K562 (cell line): Measurements from ENCODE around the gene OLIG1. TPM values are rescaled to one million over a fixed set of nuclear protein-coding genes. Genes with fewer than 3 reads are reported as not detected.

Source experiments
- ATAC-seq: fragments of 200-7000 bp; cut with Tn5 transposase; 3 replicates; pipeline ENCODE4 v1.9.1; 2020; ENCODE audit warnings: moderate library complexity
- BruUV-seq: library from RNA; stranded (reverse); fragments of 400-500 nt; replicated peaks from 2 replicates; lab custom pipeline; 2021; lab: Mats Ljungman, UMichigan
- CTCF ChIA-PET: fragments of 300-600 bp; formaldehyde crosslinking; extraction: SDS; loops from one replicate; lab custom pipeline; 2021; ENCODE audit warnings: low intra/inter-chr PET ratio; lab: Yijun Ruan, JAX
- POLR2A ChIA-PET: fragments of 300-600, 350-650 bp; sonication (Branson Sonifier 250); formaldehyde crosslinking; extraction: SDS; loops from one replicate; lab custom pipeline; 2021; ENCODE audit warnings: antibody characterized with exemption, inconsistent platforms; lab: Yijun Ruan, JAX
- DNase-seq, 4 experiments: peaks; one replicate each; pipeline versions ENCODE4 v3.0.0 to v3.0.0-alpha.2; 2011 to 2018; ENCODE audit warnings: low spot score in 3 of 4, mixed read lengths in 3 of 4; ENCODE audit errors: extremely low read depth in 1 of 4
- FAIRE-seq: peaks from 2 replicates; lab custom pipeline; 2011; peaks lifted over from hg19 to GRCh38; lab: Jason Lieb, UNC
- H2AFZ ChIP-seq: 2 replicates; pipeline ENCODE4 v1.6.0; 2011; ENCODE audit warnings: low read depth, low read length, control low read depth, inconsistent platforms
- H3K27ac ChIP-seq: fragments of 200-600 bp; 3 replicates; pipeline ENCODE4 v1.8.0; 2011; ENCODE audit warnings: low read depth, mild to moderate bottlenecking, control low read depth, inconsistent platforms, low read length, moderate library complexity, mixed read lengths; ENCODE audit errors: extremely low read depth
- H3K27me3 ChIP-seq, 2 experiments: fragments of 300-600 bp in 1 of 2; 2 replicates in 1 of 2; 3 replicates in 1 of 2; pipeline versions ENCODE4 v1.6.0 to v1.8.0; 2011; ENCODE audit warnings: inconsistent platforms in 2 of 2, low read length in 2 of 2, mild to moderate bottlenecking in 1 of 2, mixed read lengths in 1 of 2, moderate library complexity in 1 of 2; ENCODE audit not compliant: control insufficient read depth in 2 of 2, insufficient read depth in 2 of 2
- H3K36me3 ChIP-seq: fragments of 300-600 bp; 3 replicates; pipeline ENCODE4 v1.8.0; 2011; ENCODE audit warnings: mild to moderate bottlenecking, low read length, inconsistent platforms; ENCODE audit not compliant: control insufficient read depth, insufficient read depth
- H3K4me1 ChIP-seq, 2 experiments: fragments of 200-600 bp in 1 of 2; replicated peaks in 1 of 2; 2 replicates in 1 of 2; 3 replicates in 1 of 2; pipeline versions ENCODE4 v1.5.1 to v1.8.0; 2011; ENCODE audit warnings: inconsistent platforms in 2 of 2, low read length in 2 of 2, mild to moderate bottlenecking in 1 of 2, mixed read lengths in 1 of 2, moderate library complexity in 1 of 2; ENCODE audit not compliant: control insufficient read depth in 2 of 2, insufficient read depth in 2 of 2
- H3K4me2 ChIP-seq: 2 replicates; pipeline ENCODE4 v1.6.1; 2011; ENCODE audit warnings: low read length, control low read depth, inconsistent platforms, mixed read lengths; ENCODE audit not compliant: insufficient read depth
- H3K4me3 ChIP-seq: fragments of 200-600 bp; sonication (generic), shearing (Covaris generic); 2 replicates; pipeline ENCODE4 v1.5.1; 2016; ENCODE audit warnings: control low read depth, inconsistent platforms
- H3K79me2 ChIP-seq: fragments of 200-600 bp; 3 replicates; pipeline ENCODE4 v1.8.0; 2011; ENCODE audit warnings: low read length, inconsistent platforms; ENCODE audit not compliant: control insufficient read depth, insufficient read depth
- H3K9ac ChIP-seq, 2 experiments: 2 replicates each; pipeline versions ENCODE4 v1.6.0 to v1.6.1; 2011; ENCODE audit warnings: low read depth in 2 of 2, low read length in 2 of 2, control low read depth in 1 of 2, inconsistent platforms in 1 of 2, mild to moderate bottlenecking in 1 of 2, mixed read lengths in 1 of 2; ENCODE audit not compliant: insufficient read depth in 1 of 2
- H3K9me1 ChIP-seq: one replicate; pipeline ENCODE4 v1.6.0; 2011; ENCODE audit warnings: inconsistent platforms, mild to moderate bottlenecking, low read length, moderate library complexity; ENCODE audit not compliant: control insufficient read depth, insufficient read depth
- H3K9me3 ChIP-seq: replicated peaks from 2 replicates; pipeline ENCODE4 v1.5.1; 2011; ENCODE audit warnings: low read depth, low read length, inconsistent platforms; ENCODE audit not compliant: control insufficient read depth, insufficient read depth
- H4K20me1 ChIP-seq: replicated peaks from 2 replicates; pipeline ENCODE4 v1.6.1; 2011; ENCODE audit warnings: low read length, inconsistent platforms, mixed read lengths; ENCODE audit not compliant: control insufficient read depth, insufficient read depth
- BCL6 ChIP-seq: fragments of 250-450 bp; sonication (Bioruptor Pico); IDR thresholded peaks from 2 replicates; pipeline ENCODE4 v1.4.0; 2020
- CBX3 ChIP-seq, 2 experiments: IDR thresholded peaks; 1 replicate in 1 of 2; 2 replicates in 1 of 2; pipeline ENCODE4 v1.6.1; 2012; ENCODE audit warnings: inconsistent platforms in 2 of 2, low read length in 2 of 2, borderline replicate concordance in 1 of 2, control low read depth in 1 of 2
- CC2D1A ChIP-seq: fragments of 450-650 bp; IDR thresholded peaks from 2 replicates; pipeline ENCODE4 v1.6.1; 2017; ENCODE audit warnings: mild to moderate bottlenecking
- CTCFL ChIP-seq: IDR thresholded peaks from 2 replicates; pipeline ENCODE4 v1.6.1; 2011; ENCODE audit warnings: borderline replicate concordance, low read depth, mild to moderate bottlenecking, moderate library complexity, low read length; ENCODE audit not compliant: insufficient read depth, poor library complexity, severe bottlenecking
- FOXA1 ChIP-seq: fragments of 450-650 bp; IDR thresholded peaks from 2 replicates; pipeline ENCODE4 v1.6.1; 2016; ENCODE audit warnings: mild to moderate bottlenecking, borderline replicate concordance
- JUNB ChIP-seq: fragments of 450-650 bp; formaldehyde crosslinking; conservative IDR thresholded peaks from 2 replicates; pipeline ENCODE4 v1.4.0; 2020; ENCODE audit warnings: mild to moderate bottlenecking
- MLX ChIP-seq, 2 experiments: fragments of 450-650 bp in 1 of 2; sonication (generic) in 1 of 2; formaldehyde crosslinking; conservative IDR thresholded peaks; 2 replicates each; pipeline versions ENCODE4 v1.4.0 to v1.8.1; 2020 to 2022; ENCODE audit warnings: mild to moderate bottlenecking in 1 of 2, missing genetic modification reagents in 1 of 2
- RFX7 ChIP-seq: fragments of 250-450 bp; sonication (Bioruptor Pico); IDR thresholded peaks from 2 replicates; pipeline ENCODE4 v1.5.1; 2021; ENCODE audit warnings: mild to moderate bottlenecking
- SRSF1 ChIP-seq: fragments of 200-400 bp; formaldehyde crosslinking; IDR thresholded peaks from 2 replicates; pipeline ENCODE4 v1.6.1; 2017; ENCODE audit warnings: mild to moderate bottlenecking, low read depth, low read length, moderate library complexity
- TCFL5 ChIP-seq: fragments of 250-450 bp; sonication (Bioruptor Pico); conservative IDR thresholded peaks from 2 replicates; pipeline ENCODE4 v1.6.1; 2021; ENCODE audit warnings: mild to moderate bottlenecking, moderate library complexity, matching md5 sums
- TEAD4 ChIP-seq, 2 experiments: sonication (generic) in 1 of 2; formaldehyde crosslinking in 1 of 2; IDR thresholded peaks; 2 replicates each; pipeline versions ENCODE4 v1.6.1 to v1.8.0; 2012 to 2022; ENCODE audit warnings: borderline replicate concordance in 1 of 2, inconsistent platforms in 1 of 2, low read length in 1 of 2, mild to moderate bottlenecking in 1 of 2, missing genetic modification reagents in 1 of 2
- TRIM24 ChIP-seq, 2 experiments: fragments of 450-650 bp; IDR thresholded peaks; 2 replicates each; pipeline ENCODE4 v1.6.1; 2016
- ZBED1 ChIP-seq: IDR thresholded peaks from 2 replicates; pipeline ENCODE4 v1.6.1; 2014
- ZKSCAN8 ChIP-seq: fragments of 200-800 bp; sonication (Bioruptor generic); IDR thresholded peaks from 2 replicates; pipeline ENCODE4 v1.6.1; 2016; ENCODE audit warnings: missing genetic modification characterization, missing compliant biosample characterization
- ZNF124 ChIP-seq: sonication (generic); formaldehyde crosslinking; IDR thresholded peaks from 2 replicates; pipeline ENCODE4 v1.8.1; 2022; ENCODE audit warnings: missing genetic modification reagents
- ZNF23 ChIP-seq: fragments of 250-450 bp; sonication (Bioruptor Pico); IDR thresholded peaks from 2 replicates; pipeline ENCODE4 v1.4.0; 2020; ENCODE audit warnings: mild to moderate bottlenecking
- ZNF41 ChIP-seq: fragments of 250-450 bp; sonication (Bioruptor Pico); conservative IDR thresholded peaks from 2 replicates; pipeline ENCODE4 v1.4.0; 2020; ENCODE audit warnings: mild to moderate bottlenecking
- ZNF449 ChIP-seq: fragments of 250-450 bp; sonication (Bioruptor Pico); IDR thresholded peaks from 2 replicates; pipeline ENCODE4 v1.8.0; 2022; ENCODE audit warnings: moderate library complexity, mild to moderate bottlenecking, inconsistent platforms
- ZNF695 ChIP-seq: fragments of 450-650 bp; formaldehyde crosslinking; IDR thresholded peaks from 2 replicates; pipeline ENCODE4 v1.4.0; 2020; ENCODE audit warnings: mild to moderate bottlenecking, moderate library complexity
- WGBS: fragments of 100-300 bp; shearing (Covaris generic); methylation state at CpG from one replicate; pipeline ENCODE4 v1.1.6; 2016; ENCODE audit warnings: low coverage, mixed read lengths; ENCODE audit not compliant: insufficient coverage; ENCODE audit errors: missing lambda C conversion rate; 5-methylcytosine and 5-hydroxymethylcytosine counted together
- in situ Hi-C: fragments of 300-500 bp; cut with MboI; formaldehyde crosslinking; loops from 4 replicates; pipeline ENCODE4 v1.15.0; 2018; ENCODE audit warnings: inconsistent platforms, mixed read lengths
- intact Hi-C: fragments of 100-400 bp; cut with micrococcal nuclease; formaldehyde crosslinking; loops from 2 replicates; pipeline ENCODE4 v1.14.2; 2022
- polyA plus RNA-seq, 8 experiments: library from polyadenylated mRNA; depleted of rRNA in 4 of 8; stranded (reverse) in 5 of 8; unstranded in 3 of 8; fragments of >200 nt; fragmentation: Nextera tagmentation in 2 of 8; fragmentation: Illumina TruSeq in 1 of 8; extraction: Ambion mirVana in 2 of 8; extraction: Trizol in 1 of 8; gene quantifications; 2 replicates each; pipeline versions ENCODE4 v1.2.1 to v1.2.3, GENCODE V29; 2011 to 2014; ENCODE audit warnings: inconsistent platforms in 1 of 8, missing spikeins in 1 of 8
- total RNA-seq, 7 experiments: library from RNA; depleted of rRNA in 6 of 7; stranded (reverse); fragments of >200 nt in 6 of 7; fragmentation: Illumina TruSeq in 2 of 7; extraction: Trizol in 2 of 7; gene quantifications; 2 replicates each; pipeline versions ENCODE4 v1.2.1 to v1.2.3, GENCODE V29; 2011 to 2021; ENCODE audit warnings: low replicate concordance in 1 of 7

OLIG1 gene
- total and polyA plus RNA-seq, 9 of the 15 experiments (the other 6 are each of a cell fraction or from before 2014, with no cell fraction given): not detected

GRCh38 chr21:33076600-33077329 is 6.8 kb downstream of the OLIG1 start:
- Histone ChIP-seq H3K4me3 (no peak overlapping the region), H3K27me3 (peaks cover 30% of the 10 kb centered on the region in 2 experiments), H3K79me2 (no peaks in the 10 kb centered on the region), H3K9ac (no peak overlapping the region), H3K9me1 (no peaks in the 10 kb centered on the region), H3K9me3 (no peaks in the 10 kb centered on the region), H3K4me2 (no peak overlapping the region), H3K27ac (no peak overlapping the region), H3K4me1 (peaks cover 3 to 9% of the 10 kb centered on the region in 2 experiments; a peak in 4 of 5 replicates), H2AFZ (no peak overlapping the region), H3K36me3 (no peaks in the 10 kb centered on the region), H4K20me1 (peaks cover 7% of the 10 kb centered on the region; the same call in 1 of the 2 replicates)
- no TSS peak for BruUV-seq
- WGBS: 12% methylated on average over 11 of the region's 11 CpGs
- intact Hi-C loops: no loop called here
- ChIA-PET POLR2A (no interaction called here), CTCF (no interaction called here)
- ATAC-seq: no peak
- FAIRE-seq: no peak
- no peak for DNase-seq
- in situ Hi-C loops: no loop called here
- TF ChIP-seq BCL6 (CRISPR knock-in tag): no peak
- no peak for TF ChIP-seq SRSF1
- TF ChIP-seq TCFL5 (CRISPR knock-in tag): no peak
- TF ChIP-seq ZNF124 (CRISPR knock-in tag): no peak
- TF ChIP-seq ZBED1: no peak
- TF ChIP-seq CC2D1A: no peak
- no peak for TF ChIP-seq ZKSCAN8 (CRISPR knock-in tag)
- no peak for TF ChIP-seq TRIM24 (IDR thresholded peaks at IDR 0.05)
- no peak for TF ChIP-seq CBX3 (IDR thresholded peaks at IDR 0.05; ENCODE audit: borderline replicate concordance in 1 of 2, low read length in 2 of 2)
- no peak for TF ChIP-seq ZNF23 (CRISPR knock-in tag)
- TF ChIP-seq RFX7 (CRISPR knock-in tag): no peak
- TF ChIP-seq JUNB: no peak
- TF ChIP-seq ZNF449 (CRISPR knock-in tag): no peak
- no peak for TF ChIP-seq ZNF695
- TF ChIP-seq ZNF41 (CRISPR knock-in tag): no peak
- no peak for TF ChIP-seq MLX (CRISPR knock-in tag; conservative IDR thresholded peaks at IDR 0.05)
- TF ChIP-seq CTCFL: no peak
- no peak for TF ChIP-seq TEAD4 (IDR thresholded peaks at IDR 0.05; ENCODE audit: low read length)
- no peak for TF ChIP-seq TEAD4 (CRISPR knock-in tag; IDR thresholded peaks at IDR 0.05; ENCODE audit: borderline replicate concordance)
- no peak for TF ChIP-seq FOXA1
